ENCODE data around the gene RNF181. TPM values are rescaled to one million over a fixed set of nuclear protein-coding genes. Genes with fewer than 3 reads are reported as not detected.

Gene RNF181
- total RNA-seq, 1 experiment from 2014 or later, result 123 TPM

DNA sequence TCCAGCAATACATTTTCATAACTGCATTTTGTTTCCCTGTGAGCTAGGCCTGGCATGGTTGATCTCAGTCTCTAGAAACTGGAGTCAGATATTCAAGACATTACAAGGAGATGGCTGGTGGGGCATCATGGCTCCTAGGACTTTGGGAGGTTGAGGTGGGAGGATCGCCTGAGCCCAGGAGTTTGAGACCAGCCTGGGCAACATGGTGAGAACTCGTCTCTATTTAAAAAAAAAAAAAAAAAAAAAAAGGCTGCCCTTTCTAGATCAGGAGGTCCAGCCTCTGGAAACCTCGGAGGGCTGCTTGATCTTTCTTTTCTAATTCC, 18.5 kb upstream of the RNF181 start:
- peaks cover 8% of the 10 kb centered on the region for H3K36me3 Mint-ChIP-seq (ENCODE audit: insufficient read depth, unreplicated experiment)
- peaks cover 20% of the 10 kb centered on the region for H3K4me1 Mint-ChIP-seq (ENCODE audit: low read depth, unreplicated experiment)
- intact Hi-C loops (cut with micrococcal nuclease; ENCODE audit: unreplicated experiment), result loop anchor here (1.0 kb wide), 2 partner anchors 8 to 16 kb away; partner anchors contain the start of gene GGCX
- peak overlapping the region; percentile 93 for H3K27ac Mint-ChIP-seq (ENCODE audit: unreplicated experiment)
- no TSS peak for BruUV-seq (replicated peaks)
- no peaks in the 10 kb centered on the region for H3K27me3 Mint-ChIP-seq (ENCODE audit: insufficient read depth, unreplicated experiment)
- no peaks in the 10 kb centered on the region for H3K9me3 Mint-ChIP-seq (ENCODE audit: unreplicated experiment)
- Histone ChIP-seq H3K9me3 (no peaks in the 10 kb centered on the region), H3K27me3 (replicated peaks; ENCODE audit: control insufficient read depth, insufficient read depth, low read length) (no peaks in the 10 kb centered on the region), H3K4me1 (peaks cover 14% of the 10 kb centered on the region), H3K36me3 (ENCODE audit: control insufficient read depth, insufficient read depth, low read length) (no peaks in the 10 kb centered on the region), H3K4me3 (ENCODE audit: low read depth, low read length) (peak overlapping the region; percentile 67)
- ChIA-PET CTCF (interaction anchor here (0.7 to 1.8 kb wide), 6 partner anchors 10 to 897 kb away, joined by 3 to 15 read pairs (median 5); partner anchors contain the start of gene GGCX), POLR2A (interaction anchor here (0.6 to 2.3 kb wide), 6 partner anchors 10 to 195 kb away, joined by 3 to 22 read pairs (median 4); partner anchors contain the start of genes MAT2A and RNF181)
- no peak for DNase-seq
- TF ChIP-seq, protein P1, sequence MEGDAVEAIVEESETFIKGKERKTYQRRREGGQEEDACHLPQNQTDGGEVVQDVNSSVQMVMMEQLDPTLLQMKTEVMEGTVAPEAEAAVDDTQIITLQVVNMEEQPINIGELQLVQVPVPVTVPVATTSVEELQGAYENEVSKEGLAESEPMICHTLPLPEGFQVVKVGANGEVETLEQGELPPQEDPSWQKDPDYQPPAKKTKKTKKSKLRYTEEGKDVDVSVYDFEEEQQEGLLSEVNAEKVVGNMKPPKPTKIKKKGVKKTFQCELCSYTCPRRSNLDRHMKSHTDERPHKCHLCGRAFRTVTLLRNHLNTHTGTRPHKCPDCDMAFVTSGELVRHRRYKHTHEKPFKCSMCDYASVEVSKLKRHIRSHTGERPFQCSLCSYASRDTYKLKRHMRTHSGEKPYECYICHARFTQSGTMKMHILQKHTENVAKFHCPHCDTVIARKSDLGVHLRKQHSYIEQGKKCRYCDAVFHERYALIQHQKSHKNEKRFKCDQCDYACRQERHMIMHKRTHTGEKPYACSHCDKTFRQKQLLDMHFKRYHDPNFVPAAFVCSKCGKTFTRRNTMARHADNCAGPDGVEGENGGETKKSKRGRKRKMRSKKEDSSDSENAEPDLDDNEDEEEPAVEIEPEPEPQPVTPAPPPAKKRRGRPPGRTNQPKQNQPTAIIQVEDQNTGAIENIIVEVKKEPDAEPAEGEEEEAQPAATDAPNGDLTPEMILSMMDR (IDR thresholded peaks at IDR 0.05; ENCODE audit: insufficient read depth in 1 of 2, low read depth in 1 of 2, low read length in 1 of 2, severe bottlenecking in 1 of 2, unreplicated experiment in 1 of 2), result no peak
- peak overlapping the region; percentile 90 for H3K4me3 Mint-ChIP-seq (ENCODE audit: unreplicated experiment)

DNA sequence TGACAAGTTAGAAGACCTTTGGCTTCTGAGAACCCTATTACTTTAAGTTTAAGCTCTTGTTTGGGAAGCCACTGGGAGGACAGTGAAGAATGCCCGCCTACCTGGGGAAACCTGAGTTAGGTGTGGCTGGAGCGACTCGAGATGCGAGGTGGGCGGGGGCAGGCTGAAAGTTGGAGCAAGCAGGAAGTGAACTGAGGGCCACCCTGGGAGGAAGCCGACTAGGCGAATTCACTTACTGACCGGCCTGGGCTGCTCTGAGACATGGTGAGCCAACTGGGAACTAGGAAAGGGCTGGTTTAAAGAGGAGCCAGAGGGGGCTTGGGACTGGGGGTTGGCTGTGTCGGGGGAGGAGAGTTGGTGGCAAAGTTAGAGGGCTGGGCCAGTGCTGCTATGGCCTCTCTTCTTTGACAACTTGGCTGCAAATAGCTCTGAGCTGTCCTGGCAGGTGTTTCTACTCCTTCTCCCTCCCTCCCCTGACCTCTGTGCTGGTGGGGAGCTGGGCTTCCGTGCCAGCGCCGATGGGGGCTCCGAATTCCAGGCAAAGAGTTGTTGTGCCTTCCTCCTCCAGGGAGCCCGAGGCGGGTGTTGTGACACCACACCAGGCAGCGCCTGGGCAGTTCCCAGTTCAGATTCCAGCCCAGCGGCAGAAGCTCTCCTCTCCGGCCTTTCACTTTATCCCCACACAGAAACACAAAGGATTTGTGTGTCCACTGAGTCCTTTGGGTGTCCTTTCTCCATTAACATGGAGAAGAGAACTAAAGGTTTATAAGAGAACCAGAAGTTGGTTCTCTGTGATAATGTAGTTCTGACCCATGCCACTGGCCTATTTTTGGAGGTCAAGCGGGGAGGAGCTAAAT, 17.9 kb upstream of the RNF181 start, which contains the start of gene VAMP8:
TSS of gene VAMP8 (plus strand) at position 201 of the 857 bp plus-strand sequence. CDS start at position 262, 61 bp downstream.
- TF ChIP-seq, protein P1 (IDR thresholded peaks at IDR 0.05; ENCODE audit: insufficient read depth in 1 of 2, low read depth in 1 of 2, low read length in 1 of 2, severe bottlenecking in 1 of 2, unreplicated experiment in 1 of 2), result no peak
- Histone ChIP-seq H3K9me3 (no peaks in the 10 kb centered on the region), H3K27me3 (replicated peaks; ENCODE audit: control insufficient read depth, insufficient read depth, low read length) (no peaks in the 10 kb centered on the region), H3K4me3 (ENCODE audit: low read depth, low read length) (peak within 1 kb of the TSS; percentile 67), H3K36me3 (ENCODE audit: control insufficient read depth, insufficient read depth, low read length) (no peaks in the 10 kb centered on the region; the same call in 1 of the 2 replicates), H3K4me1 (peaks cover 14% of the 10 kb centered on the region)
- H3K27me3 Mint-ChIP-seq (ENCODE audit: insufficient read depth, unreplicated experiment), result no peaks in the 10 kb centered on the region
- TSS peak; percentile 50 for BruUV-seq (replicated peaks)
- no peaks in the 10 kb centered on the region for H3K9me3 Mint-ChIP-seq (ENCODE audit: unreplicated experiment)
- H3K4me3 Mint-ChIP-seq (ENCODE audit: unreplicated experiment), result peak within 1 kb of the TSS; percentile 90
- peaks cover 17% of the 10 kb centered on the region for H3K4me1 Mint-ChIP-seq (ENCODE audit: low read depth, unreplicated experiment)
- peak within 1 kb of the TSS; percentile 93 for H3K27ac Mint-ChIP-seq (ENCODE audit: unreplicated experiment)
- ChIA-PET CTCF (interaction anchor here (0.6 to 1.8 kb wide), 6 partner anchors 10 to 501 kb away, joined by 3 to 15 read pairs (median 4); partner anchors contain the start of gene GGCX), POLR2A (interaction anchor here (0.6 to 2.3 kb wide), 15 partner anchors 10 to 196 kb away, joined by 3 to 24 read pairs (median 4); partner anchors contain the start of genes C2orf68, GGCX, MAT2A and RNF181)
- H3K36me3 Mint-ChIP-seq (ENCODE audit: insufficient read depth, unreplicated experiment), result peaks cover 13% of the 10 kb centered on the region
- intact Hi-C loops (cut with micrococcal nuclease; ENCODE audit: unreplicated experiment), result loop anchor here (1.0 kb wide), 2 partner anchors 8 to 16 kb away; partner anchors contain the start of gene GGCX
- peak; percentile 87 to 89 for DNase-seq

All from Caco-2 (cell line).